ENCODE data around the gene TAAR1. TPM values are rescaled to one million over a fixed set of nuclear protein-coding genes. Genes with fewer than 3 reads are reported as not detected.
A peak's percentile ranks its signal among the peaks of the same experiment; 100 is the strongest.
"Not testable (repeated sequence)": the region's sequence is repeated elsewhere in the genome, so short reads cannot be mapped to it uniquely, and the experiment has no call there.

TAAR1 gene, protein sequence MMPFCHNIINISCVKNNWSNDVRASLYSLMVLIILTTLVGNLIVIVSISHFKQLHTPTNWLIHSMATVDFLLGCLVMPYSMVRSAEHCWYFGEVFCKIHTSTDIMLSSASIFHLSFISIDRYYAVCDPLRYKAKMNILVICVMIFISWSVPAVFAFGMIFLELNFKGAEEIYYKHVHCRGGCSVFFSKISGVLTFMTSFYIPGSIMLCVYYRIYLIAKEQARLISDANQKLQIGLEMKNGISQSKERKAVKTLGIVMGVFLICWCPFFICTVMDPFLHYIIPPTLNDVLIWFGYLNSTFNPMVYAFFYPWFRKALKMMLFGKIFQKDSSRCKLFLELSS
- polyA plus RNA-seq (ENCODE audit: low read depth in 6 of 6) = not detected

DNA sequence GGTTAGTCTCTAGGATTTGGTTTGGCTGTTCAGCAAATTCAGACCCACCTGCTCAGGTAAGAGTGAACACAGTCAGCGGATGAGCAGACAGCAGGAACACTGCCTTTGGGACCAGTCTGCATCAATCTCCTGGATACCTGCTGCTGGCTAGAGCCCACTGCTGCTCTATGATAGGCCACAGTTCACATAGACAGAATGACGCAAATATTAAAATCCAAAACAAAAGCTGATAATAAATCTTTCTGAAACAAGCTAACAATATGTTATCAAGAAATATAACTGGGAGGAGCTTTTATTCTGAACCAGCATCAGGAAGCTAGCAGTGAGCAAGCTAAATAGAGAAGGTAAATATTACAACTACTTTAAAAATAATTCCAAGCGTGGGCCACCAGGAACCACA lies at the start of gene TAAR1:
TSS of gene TAAR1 (minus strand) at position 101 of the 400 bp plus-strand sequence. CDS start 13,179 bp downstream, outside the sequence.
- Mint-ChIP-seq H3K4me3 (no peak within 1 kb of the TSS), H3K36me3 (peaks cover 0 to 8% of the 10 kb centered on the region in 2 donors), H3K4me1 (peaks cover 0 to 4% (median 0%) of the 10 kb centered on the region in 3 donors), H3K9me3 (no peaks in the 10 kb centered on the region), H3K27me3 (no peaks in the 10 kb centered on the region), H3K27ac (peak within 1 kb of the TSS in 1 of 6 donors; percentile 26)
- DNase-seq (no peak), ATAC-seq (ENCODE audit: low read depth in 2 of 2) (no peak)

DNA sequence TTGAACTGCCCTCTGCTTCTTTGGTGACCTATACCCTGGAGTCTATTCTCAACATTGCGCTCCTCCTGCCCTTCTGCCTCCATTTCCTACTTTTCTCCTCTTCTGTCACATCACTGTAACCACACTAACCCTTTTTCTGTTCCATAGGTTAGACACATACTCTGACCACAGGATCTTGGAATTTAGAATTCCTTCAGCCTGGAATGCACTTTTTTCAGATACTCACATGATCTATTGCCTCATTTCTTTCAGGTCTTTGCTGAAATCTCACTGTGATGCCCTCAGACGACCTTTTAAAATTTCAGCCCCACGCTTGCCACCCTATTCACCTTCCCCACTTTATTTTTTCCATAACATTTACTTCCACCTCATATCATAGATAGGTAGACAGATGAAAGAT lies 49.8 kb upstream of the TAAR1 start:
- peaks cover 4 to 8% of the 10 kb centered on the region in 2 donors for H3K36me3 Mint-ChIP-seq
- no peak overlapping the region for H3K27ac Mint-ChIP-seq
- H3K27me3 Mint-ChIP-seq = peaks cover 9 to 15% (median 11%) of the 10 kb centered on the region in 3 donors
- no peak overlapping the region for H3K4me3 Mint-ChIP-seq
- no peak for DNase-seq
- ATAC-seq (ENCODE audit: low read depth in 2 of 2) = no peak
- H3K9me3 Mint-ChIP-seq = peaks cover 1 to 24% (median 17%) of the 10 kb centered on the region in 7 donors
- H3K4me1 Mint-ChIP-seq = peaks cover 4 to 8% (median 5%) of the 10 kb centered on the region in 3 donors

DNA sequence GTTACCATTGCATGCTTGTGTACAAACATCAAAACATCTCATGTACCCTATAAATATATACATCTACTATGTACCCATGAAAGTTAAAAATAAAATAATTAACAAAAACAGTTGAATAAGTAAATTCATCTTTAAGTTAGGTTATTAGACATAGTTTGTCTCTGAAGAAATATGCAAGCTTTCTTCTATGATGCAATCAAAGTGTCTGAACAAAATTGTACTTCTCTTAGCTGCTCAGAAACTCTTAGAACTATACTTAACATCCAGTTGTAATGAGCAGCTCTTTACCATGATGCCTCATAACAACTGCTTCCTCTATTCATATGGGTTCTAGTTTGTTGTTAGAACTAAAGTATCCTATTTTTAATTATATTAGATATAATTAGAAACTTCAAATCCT lies 49.0 kb upstream of the TAAR1 start:
- DNase-seq = no peak
- Mint-ChIP-seq H3K4me3 (no peak overlapping the region), H3K36me3 (peaks cover 4 to 8% of the 10 kb centered on the region in 2 donors), H3K27me3 (peaks cover 11 to 21% (median 17%) of the 10 kb centered on the region in 3 donors), H3K27ac (no peak overlapping the region), H3K9me3 (peaks cover 6 to 30% (median 17%) of the 10 kb centered on the region in 7 donors), H3K4me1 (peaks cover 0 to 2% (median 0%) of the 10 kb centered on the region in 3 donors)
- ATAC-seq (ENCODE audit: low read depth in 2 of 2) = no peak

DNA sequence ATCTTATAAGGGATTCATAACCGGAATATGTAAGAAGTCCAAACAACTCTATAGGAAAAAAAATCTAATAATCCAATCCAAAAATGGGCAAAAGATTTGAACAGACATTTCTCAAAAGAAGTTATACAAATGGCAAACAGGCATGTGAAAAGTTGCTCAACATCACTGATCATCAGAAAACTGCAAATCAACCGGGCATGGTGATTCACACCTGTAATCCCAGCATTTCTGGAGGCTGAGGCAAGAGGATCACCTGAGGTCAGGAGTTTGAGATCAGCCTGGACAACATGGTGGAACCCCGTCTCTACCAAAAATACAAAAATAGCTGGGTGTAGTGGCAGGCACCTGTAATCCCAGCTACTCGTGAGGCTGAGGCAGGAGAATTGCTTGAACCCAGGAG lies 47.8 kb upstream of the TAAR1 start:
- H3K27me3 Mint-ChIP-seq = peaks cover 14 to 33% (median 19%) of the 10 kb centered on the region in 3 donors
- not testable (repeated sequence) for ATAC-seq (ENCODE audit: low read depth in 2 of 2); H3K27ac Mint-ChIP-seq; DNase-seq; H3K36me3 Mint-ChIP-seq; H3K4me1 Mint-ChIP-seq; H3K4me3 Mint-ChIP-seq
- H3K9me3 Mint-ChIP-seq = peaks cover 6 to 30% (median 17%) of the 10 kb centered on the region in 7 donors

DNA sequence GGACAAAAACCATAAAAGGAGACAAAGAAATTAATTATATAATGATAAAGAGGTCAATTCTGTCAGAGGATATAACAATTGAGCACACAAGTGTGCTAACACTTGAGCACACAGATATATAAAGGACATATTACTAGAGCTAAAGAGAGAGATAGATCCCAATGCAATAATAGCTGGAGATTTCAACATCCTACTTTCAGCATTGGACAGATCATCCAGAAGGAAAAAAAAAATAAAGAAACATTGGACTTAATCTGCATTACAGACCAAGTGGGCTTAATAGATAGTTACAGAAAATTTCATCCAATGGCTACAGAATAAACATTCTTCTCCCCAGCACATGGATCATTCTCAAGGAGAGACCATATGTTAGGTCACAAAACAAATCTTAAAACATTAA lies 45.0 kb upstream of the TAAR1 start:
- peaks cover 19 to 39% (median 26%) of the 10 kb centered on the region in 3 donors for H3K27me3 Mint-ChIP-seq
- ATAC-seq (ENCODE audit: low read depth in 2 of 2) = no peak
- no peak overlapping the region for H3K4me3 Mint-ChIP-seq
- H3K4me1 Mint-ChIP-seq = peaks cover 0 to 2% (median 0%) of the 10 kb centered on the region in 3 donors
- DNase-seq = no peak
- peaks cover 6 to 30% (median 17%) of the 10 kb centered on the region in 7 donors for H3K9me3 Mint-ChIP-seq
- H3K36me3 Mint-ChIP-seq = peaks cover 4 to 8% of the 10 kb centered on the region in 2 donors
- H3K27ac Mint-ChIP-seq = no peak overlapping the region

DNA sequence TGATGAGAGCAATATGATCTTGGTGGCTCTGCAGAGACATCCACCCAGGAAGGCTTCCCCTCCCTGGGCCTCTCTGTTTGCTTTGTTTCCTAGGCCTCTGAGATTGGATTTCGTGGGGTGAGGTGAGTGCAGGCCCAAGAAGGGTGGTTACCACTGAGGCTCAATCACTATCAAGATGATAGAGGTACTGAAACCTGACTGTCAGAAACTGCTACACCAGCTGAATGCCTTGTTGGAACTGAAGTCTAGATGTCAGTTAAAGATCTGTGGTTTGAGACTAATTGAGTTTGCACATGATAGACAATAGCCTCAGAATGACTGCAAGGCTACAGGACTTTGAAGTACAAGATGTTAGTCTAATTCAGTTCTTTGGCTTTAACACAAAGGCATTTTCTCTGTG lies 39.6 kb upstream of the TAAR1 start:
- Mint-ChIP-seq H3K36me3 (peaks cover 4 to 14% of the 10 kb centered on the region in 2 donors), H3K27me3 (peaks cover 9 to 30% (median 15%) of the 10 kb centered on the region in 3 donors), H3K4me1 (no peaks in the 10 kb centered on the region), H3K9me3 (peaks cover 8 to 35% (median 17%) of the 10 kb centered on the region in 7 donors), H3K4me3 (no peak overlapping the region), H3K27ac (no peak overlapping the region)
- ATAC-seq (ENCODE audit: low read depth in 2 of 2) (no peak), DNase-seq (no peak)

DNA sequence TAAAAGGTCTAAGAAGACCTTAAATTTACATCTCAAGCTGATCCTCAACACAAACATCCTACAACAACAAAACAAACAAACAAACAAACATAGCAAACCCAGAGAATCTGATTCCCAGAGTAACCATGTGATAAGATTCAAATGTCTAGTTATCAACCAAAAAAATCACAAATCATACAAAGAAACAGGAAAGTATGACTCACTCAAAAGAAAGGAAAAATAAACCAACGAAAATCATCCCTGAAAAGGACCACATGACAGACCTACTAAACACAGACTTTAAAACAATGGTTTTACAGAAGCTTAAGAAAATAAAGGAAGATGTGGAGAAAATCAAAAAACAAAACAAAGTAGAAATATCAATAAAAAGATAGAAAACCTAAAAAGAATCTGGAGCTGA lies 36.8 kb upstream of the TAAR1 start:
- no peak overlapping the region for H3K4me3 Mint-ChIP-seq
- peaks cover 4 to 14% of the 10 kb centered on the region in 2 donors for H3K36me3 Mint-ChIP-seq
- H3K9me3 Mint-ChIP-seq = peaks cover 5 to 32% (median 16%) of the 10 kb centered on the region in 7 donors
- H3K27me3 Mint-ChIP-seq = peaks cover 0 to 12% (median 1%) of the 10 kb centered on the region in 3 donors
- H3K4me1 Mint-ChIP-seq = no peaks in the 10 kb centered on the region
- H3K27ac Mint-ChIP-seq = peak overlapping the region in 1 of 6 donors; percentile 8
- ATAC-seq (ENCODE audit: low read depth in 2 of 2) = no peak
- no peak for DNase-seq

DNA sequence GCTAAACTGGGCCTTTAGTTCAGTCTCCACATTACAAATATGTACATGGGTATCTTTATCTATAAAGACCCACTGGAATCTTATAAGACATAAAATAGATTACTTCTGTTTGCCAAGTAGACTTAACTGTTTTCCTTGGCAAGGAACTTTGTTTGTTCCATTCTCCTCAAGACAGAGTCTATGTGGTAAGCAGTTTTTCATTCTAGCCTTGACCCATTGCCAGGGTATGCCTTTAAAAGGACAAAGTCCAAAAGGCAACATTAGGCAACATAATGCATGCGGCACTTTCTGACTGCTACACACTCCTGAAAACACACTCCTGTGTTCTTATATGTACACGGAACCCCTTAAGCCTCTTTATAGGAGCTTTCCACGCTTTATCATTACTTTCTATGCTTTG lies 34.5 kb upstream of the TAAR1 start:
- no peak overlapping the region for H3K27ac Mint-ChIP-seq
- DNase-seq = no peak
- ATAC-seq (ENCODE audit: low read depth in 2 of 2) = no peak
- H3K36me3 Mint-ChIP-seq = peaks cover 4 to 14% of the 10 kb centered on the region in 2 donors
- peaks cover 13 to 29% (median 21%) of the 10 kb centered on the region in 3 donors for H3K27me3 Mint-ChIP-seq
- H3K4me3 Mint-ChIP-seq = no peak overlapping the region
- no peaks in the 10 kb centered on the region for H3K4me1 Mint-ChIP-seq
- peaks cover 5 to 32% (median 16%) of the 10 kb centered on the region in 7 donors for H3K9me3 Mint-ChIP-seq

DNA sequence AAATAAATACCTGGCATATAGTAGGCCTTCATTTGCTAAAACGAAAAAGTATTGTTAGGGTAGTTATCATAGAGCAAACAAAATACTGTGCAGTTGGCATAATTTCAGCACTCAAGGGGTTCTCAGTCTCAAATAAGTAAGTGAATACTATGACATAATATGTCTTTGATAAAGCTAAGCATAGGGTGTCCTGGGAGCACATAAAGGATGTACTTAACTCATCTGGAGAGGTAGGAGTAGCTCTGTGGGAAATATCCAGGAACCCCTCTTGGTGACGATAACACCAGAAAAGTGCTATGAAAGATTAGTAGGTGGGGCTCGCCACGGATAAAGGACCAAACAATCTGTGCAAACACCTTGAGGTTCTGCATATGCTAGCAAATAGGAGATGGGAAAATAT lies 31.7 kb upstream of the TAAR1 start:
- Mint-ChIP-seq H3K4me3 (no peak overlapping the region), H3K4me1 (no peaks in the 10 kb centered on the region), H3K27ac (no peak overlapping the region), H3K9me3 (peaks cover 0 to 11% (median 6%) of the 10 kb centered on the region in 7 donors), H3K36me3 (peaks cover under 1 to 3% of the 10 kb centered on the region in 2 donors), H3K27me3 (peaks cover 24 to 36% (median 34%) of the 10 kb centered on the region in 3 donors)
- ATAC-seq (ENCODE audit: low read depth in 2 of 2) = no peak
- no peak for DNase-seq

DNA sequence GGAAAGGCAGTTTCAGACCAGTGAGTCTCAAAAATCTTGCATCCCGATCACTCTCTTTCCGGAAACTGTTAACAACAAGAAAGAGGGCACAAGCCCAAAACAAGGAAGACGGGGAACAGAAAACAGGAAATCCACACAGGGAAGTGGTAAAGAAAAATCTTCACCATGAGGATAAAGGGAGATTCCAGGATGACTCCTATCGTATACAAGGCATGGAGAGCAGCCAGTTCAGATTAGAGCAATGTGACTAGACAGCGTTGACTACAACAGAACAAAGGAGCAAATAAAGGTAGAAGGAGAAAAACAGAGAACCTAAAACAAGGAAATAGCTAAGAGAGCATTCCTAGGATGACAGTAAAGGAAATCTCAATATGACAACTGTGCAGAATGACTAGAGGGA lies 28.3 kb upstream of the TAAR1 start:
- DNase-seq (no peak), ATAC-seq (ENCODE audit: low read depth in 2 of 2) (no peak)
- no peaks in the 10 kb centered on the region for H3K9me3 Mint-ChIP-seq
- H3K27me3 Mint-ChIP-seq = peaks cover 24 to 36% (median 31%) of the 10 kb centered on the region in 3 donors
- H3K4me1 Mint-ChIP-seq = no peaks in the 10 kb centered on the region
- H3K4me3 Mint-ChIP-seq = no peak overlapping the region
- no peaks in the 10 kb centered on the region for H3K36me3 Mint-ChIP-seq
- no peak overlapping the region for H3K27ac Mint-ChIP-seq

DNA sequence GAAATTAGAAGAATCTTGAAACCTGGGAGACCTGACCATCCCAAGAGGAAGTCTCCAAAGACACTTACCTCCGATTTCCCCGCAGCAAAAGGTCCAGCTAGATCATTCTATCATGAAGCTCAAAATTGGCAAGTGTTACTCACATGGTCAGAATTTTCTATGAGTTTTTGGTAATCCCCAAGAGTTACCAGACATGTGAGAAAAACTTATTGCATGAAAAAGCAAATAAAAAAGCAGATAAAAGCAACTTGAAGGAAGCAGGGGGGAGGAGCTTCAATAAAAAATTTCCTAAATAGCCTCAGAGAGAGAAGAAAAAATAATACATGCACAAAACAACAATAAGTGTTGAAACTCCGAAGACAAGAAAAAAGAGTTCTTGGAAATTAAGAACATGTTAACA lies 27.5 kb upstream of the TAAR1 start:
- Mint-ChIP-seq H3K4me3 (no peak overlapping the region), H3K27ac (no peak overlapping the region), H3K36me3 (no peaks in the 10 kb centered on the region), H3K27me3 (peaks cover 28 to 36% (median 31%) of the 10 kb centered on the region in 3 donors), H3K9me3 (no peaks in the 10 kb centered on the region), H3K4me1 (no peaks in the 10 kb centered on the region)
- no peak for DNase-seq
- no peak for ATAC-seq (ENCODE audit: low read depth in 2 of 2)

DNA sequence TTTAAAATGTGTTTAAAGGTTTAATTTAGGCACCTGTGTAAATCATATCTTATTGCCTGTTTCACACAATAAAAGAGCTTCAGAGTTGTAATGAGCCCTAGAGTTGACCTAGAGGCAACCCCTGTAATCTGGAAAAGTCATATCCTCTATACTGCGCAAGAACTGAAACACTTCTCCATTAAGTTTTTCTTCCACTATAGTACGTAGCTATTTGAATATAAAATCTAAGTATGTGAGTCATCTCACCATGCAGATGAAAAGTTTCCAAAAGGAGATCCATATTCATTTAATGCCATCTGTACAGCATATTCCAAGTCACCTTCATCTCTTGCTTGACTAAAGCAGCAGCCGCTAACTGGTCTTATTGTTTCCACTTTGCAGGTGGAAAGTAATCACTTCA lies 26.0 kb upstream of the TAAR1 start:
- H3K36me3 Mint-ChIP-seq = no peaks in the 10 kb centered on the region
- H3K27ac Mint-ChIP-seq = no peak overlapping the region
- no peak for DNase-seq
- H3K4me3 Mint-ChIP-seq = no peak overlapping the region
- H3K4me1 Mint-ChIP-seq = no peaks in the 10 kb centered on the region
- peaks cover 20 to 26% (median 21%) of the 10 kb centered on the region in 3 donors for H3K27me3 Mint-ChIP-seq
- ATAC-seq (ENCODE audit: low read depth in 2 of 2) = no peak
- H3K9me3 Mint-ChIP-seq = no peaks in the 10 kb centered on the region

DNA sequence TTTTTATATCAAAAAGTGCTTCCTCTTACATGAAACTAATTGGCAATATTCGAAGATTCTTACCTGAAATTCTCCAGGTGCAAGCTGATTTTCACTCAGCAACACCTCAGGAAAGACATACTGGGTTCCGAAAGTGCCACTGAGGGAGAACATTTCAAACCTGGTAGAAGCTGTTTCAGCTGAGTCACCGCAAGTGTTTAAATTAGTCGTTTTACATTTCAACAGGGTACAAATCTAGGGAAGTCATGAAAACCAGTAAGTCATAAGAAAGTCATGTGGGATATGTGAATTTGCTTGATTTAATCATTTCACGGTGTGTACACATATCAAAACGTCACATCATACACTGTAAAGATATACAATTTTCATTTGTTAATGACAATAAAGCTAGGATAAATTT lies 25.3 kb upstream of the TAAR1 start:
- H3K4me3 Mint-ChIP-seq = no peak overlapping the region
- ATAC-seq (ENCODE audit: low read depth in 2 of 2) (no peak), DNase-seq (no peak)
- H3K36me3 Mint-ChIP-seq = no peaks in the 10 kb centered on the region
- peaks cover 14 to 19% (median 18%) of the 10 kb centered on the region in 3 donors for H3K27me3 Mint-ChIP-seq
- no peaks in the 10 kb centered on the region for H3K4me1 Mint-ChIP-seq
- no peak overlapping the region for H3K27ac Mint-ChIP-seq
- no peaks in the 10 kb centered on the region for H3K9me3 Mint-ChIP-seq

DNA sequence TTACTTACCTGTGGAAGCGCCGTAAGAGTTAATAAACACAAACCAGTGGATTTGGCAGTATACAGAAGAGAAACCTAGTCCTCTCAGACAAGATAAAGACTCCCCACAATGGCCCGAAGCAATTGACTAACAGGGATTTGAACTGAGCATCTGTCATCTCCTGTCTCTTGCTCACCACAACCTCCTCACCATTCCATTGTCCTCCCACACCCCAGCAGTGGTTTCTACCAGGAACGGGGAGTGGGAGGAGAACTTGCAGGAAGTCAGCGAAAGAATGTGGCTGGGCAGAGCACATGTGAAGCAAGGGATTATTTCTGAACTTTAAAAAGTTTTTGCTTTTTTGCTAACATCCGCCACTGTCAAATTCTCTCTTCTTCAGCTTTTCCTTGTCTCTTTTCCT lies 24.6 kb upstream of the TAAR1 start:
- ATAC-seq (ENCODE audit: low read depth in 2 of 2) (no peak), DNase-seq (no peak)
- no peaks in the 10 kb centered on the region for H3K4me1 Mint-ChIP-seq
- H3K27ac Mint-ChIP-seq = peak overlapping the region in 2 of 6 donors; percentile 22 to 28
- no peaks in the 10 kb centered on the region for H3K36me3 Mint-ChIP-seq
- H3K9me3 Mint-ChIP-seq = no peaks in the 10 kb centered on the region
- no peak overlapping the region for H3K4me3 Mint-ChIP-seq
- peaks cover 10 to 22% (median 14%) of the 10 kb centered on the region in 3 donors for H3K27me3 Mint-ChIP-seq

Data from naive B cell (primary cell).